ENCODE data around the gene CHDH.

Gene CHDH

DNA sequence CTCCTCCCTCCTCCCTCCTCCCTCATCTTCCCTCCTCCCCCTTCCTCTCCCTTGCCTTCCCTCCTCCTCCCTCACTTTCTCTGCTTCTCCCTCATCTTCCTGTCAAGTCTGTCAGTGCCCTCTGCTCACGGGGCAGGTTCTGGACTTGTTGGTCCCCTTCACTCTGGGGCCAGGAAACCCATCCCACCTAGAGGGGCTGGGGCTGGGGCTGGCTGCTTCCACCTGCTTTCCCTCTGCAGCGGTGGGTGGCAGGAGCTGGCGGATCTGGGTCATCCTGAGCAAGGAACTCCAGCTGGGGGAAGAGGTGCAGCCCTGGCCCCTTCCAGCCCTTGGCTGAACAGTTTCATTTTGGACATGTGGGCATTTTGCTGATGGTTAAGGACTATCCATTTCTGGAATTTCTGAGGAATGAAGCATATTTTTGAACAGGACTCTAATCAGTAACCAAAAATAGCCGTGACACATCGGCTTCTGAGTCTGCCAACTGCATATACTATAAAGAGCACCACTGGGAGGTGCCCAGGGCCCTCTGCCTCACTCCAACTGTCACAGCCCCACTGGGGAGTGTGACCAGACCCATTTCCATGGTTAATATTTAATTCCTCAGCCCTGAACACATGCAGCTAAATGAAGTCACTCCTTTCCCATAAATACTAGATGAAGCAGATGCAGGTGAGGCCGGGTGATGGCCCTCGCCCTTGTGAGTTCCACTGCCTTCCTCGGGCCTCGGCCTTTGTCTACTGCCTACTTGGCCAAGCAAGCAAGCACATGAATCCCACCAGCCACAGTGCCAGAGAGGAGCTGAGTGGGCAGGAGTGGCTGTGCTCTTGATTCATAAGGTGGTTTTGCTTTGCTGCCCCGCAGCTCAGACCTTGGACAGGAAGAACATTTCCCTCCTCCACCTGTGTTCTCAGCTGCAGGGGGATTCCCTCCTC is 39.8 kb downstream of the CHDH start:
- DNase-seq: no peak

DNA sequence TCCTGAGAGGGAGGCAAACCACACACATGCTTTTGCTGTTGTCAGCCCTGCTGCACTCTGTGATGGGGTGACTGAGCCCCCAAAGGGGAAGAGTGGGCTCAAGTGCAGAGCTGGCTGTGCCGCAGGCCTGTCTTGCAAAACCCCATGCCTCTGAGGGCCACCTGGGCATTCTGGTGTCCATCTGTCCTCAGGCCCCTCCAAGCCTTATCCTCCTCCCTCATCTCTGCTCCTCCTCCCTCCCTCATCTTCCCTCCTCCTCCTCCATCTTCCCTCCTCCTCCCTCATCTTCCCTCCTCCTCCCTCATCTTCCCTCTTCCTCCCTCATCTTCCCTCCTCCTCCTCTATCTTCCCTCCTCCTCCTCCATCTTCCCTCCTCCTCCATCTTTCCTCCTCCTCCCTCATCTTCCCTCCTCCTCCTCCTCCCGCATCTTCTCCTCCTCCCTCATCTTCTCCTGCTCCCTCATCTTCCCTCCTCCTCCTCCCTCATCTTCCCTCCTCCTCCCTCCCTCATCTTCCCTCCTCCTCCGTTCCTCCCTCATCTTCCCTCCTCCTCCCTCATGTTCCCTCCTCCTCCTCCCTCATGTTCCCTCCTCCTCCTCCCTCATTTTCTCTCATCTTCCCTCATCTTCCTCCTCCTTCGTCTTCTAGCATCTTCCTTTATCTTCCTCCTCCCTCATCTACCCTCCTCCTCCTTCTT is 40.6 kb downstream of the CHDH start:
- DNase-seq: no peak

DNA sequence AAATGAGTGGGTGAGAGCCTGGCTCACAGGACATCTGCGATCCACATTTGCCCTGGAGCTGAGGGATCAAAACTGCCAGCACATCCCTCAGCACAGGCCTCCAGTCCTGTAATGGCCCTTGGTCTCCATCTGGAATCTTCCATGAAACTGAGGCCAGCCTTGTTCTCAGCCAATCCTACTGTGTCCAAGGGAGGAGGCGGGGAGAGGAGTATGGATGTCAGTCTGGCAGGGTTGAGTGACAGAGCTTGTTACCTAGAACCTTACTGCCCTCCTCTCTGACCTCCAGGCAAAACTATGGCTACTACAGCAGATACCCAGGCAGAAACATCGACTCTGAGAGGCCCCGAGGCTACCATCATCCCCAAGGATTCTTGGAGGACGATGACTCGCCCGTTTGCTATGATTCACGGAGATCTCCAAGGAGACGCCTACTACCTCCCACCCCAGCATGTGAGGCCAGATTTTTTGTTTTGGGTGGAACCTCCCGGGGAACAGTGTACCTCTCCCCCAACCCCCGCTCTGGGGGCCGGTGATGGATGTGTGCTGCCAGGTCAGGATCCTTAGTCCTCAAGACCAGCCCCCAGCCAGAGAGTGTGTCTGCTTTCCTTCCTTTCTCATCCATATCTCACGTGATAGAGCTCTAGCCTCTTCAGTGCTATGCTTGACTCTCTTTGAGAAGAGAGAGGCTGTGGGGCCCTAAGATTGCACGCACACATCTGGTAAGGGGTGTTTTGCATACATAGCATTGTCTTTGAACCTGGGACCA is 41.3 kb downstream of the CHDH start:
- DNase-seq: no peak

DNA sequence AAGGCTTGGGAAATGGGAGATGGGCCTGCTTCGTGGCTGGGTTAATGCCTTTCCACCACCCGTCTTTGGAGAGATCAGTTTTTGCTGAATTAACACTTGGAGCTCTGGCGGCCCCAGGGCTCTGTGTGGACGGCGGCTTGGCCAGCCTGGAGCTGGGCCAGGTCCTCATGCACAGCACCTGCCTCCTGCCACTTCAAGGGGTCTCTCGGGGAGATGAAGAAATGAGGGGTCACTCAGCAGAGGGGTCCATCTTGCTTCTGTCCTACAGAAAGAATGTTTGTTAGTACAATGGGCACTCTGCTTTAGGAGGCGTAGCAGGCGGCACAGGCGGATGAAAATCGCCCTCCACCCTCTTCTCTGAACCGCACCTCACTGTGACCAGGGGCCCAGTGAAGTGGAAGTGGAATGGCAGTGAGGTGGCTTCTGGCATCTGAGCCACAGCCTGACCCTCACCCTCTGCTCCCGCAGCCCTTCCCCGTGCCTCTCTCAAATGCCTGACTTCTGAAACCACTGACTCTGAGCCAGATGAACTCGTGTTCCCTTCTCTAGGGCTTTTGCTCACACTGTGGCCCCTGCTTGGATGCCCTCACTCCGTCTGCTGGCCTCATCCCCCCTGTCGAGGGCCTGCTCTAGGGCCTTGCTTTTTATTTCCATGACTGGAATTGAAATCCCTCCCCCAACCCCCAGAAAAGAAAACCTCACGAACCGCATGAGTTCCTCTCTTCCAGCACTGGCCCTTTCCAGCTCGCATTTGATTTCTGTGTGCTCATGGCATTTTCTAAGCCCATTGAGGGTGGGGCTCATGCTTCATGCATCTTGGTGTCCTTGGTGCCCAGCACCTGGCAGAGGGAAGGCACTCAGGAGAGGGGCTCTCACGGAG is 42.2 kb downstream of the CHDH start:
- DNase-seq: no peak

DNA sequence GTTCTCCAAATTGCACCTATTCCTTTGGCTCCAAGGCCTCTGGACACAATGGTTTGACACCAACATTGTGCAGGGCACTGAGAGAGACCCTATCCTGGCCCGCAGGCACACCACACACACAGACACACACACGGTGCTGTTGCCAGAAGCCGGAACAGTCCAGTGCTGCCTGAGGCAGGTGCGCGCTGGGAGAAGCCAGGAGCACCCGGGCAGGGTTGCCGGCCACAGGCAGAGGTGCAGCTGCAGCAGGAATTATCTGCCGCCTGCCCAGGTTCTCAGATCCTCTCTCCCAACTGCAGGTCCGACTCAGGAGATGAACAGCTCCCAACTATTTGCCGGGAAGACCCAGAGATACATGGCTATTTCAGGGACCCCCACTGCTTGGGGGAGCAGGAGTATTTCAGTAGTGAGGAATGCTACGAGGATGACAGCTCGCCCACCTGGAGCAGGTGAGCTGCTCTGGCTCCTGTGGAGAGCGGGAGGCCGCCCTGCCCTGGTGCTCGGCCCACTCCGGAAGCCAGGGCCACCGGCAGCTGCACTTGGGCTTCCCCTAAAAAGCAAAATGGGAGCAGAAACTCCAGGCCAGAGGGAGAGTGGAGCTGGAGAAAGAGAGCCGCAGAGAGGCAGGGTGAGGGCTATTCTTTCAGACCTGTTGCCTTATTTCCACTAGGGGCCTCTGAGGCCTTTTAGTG is 42.9 kb downstream of the CHDH start:
- no peak for DNase-seq

DNA sequence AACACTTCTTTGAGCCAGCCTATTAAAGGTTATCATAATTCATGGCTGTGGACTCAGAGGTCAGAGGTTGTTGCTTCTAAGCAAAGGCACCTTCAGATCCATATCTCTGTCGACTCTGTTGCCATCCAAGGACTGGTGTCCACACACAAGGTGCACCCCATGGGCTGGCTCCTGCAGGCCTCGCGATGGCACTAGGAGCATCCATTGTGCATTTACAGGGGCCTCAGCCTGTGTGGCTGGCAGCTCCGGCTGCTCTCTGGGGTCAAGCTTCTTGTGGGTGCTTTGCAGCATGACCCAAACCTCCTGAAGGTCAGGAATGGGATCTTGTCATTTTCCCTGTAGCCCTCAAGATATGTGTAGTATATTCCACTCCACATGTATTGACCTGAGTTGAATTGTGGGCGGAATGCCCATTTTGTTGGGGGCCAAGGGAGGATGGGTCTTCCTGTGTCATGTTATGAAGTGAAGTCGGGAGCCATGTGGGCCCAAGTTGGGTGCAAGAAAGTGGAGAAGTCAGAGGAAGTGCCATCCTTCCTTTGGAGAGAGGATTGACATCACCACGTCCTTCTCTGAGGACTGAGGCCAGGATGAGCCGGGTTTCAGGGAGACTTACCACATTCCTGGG is 43.9 kb downstream of the CHDH start:
- no peak for DNase-seq

DNA sequence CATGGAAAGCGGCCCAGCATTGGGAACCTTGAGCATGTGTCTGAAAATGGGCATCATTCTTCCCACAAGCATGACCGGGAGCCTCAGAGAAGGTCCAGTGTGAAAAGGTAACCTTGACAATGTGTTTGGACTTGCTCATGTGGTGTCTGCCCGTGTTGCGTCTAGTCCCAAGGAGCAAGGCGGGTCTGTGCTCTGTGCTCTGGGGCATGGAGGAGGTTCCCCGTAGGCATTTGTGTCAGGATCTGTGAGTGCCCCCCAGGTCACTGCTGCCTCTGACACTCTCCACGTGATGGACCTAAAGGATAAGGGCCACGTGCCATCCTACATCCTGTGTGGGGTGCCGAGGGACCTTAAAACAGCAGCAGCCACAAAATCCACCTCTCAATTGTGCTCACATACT is 44.9 kb downstream of the CHDH start:
- DNase-seq: no peak

DNA sequence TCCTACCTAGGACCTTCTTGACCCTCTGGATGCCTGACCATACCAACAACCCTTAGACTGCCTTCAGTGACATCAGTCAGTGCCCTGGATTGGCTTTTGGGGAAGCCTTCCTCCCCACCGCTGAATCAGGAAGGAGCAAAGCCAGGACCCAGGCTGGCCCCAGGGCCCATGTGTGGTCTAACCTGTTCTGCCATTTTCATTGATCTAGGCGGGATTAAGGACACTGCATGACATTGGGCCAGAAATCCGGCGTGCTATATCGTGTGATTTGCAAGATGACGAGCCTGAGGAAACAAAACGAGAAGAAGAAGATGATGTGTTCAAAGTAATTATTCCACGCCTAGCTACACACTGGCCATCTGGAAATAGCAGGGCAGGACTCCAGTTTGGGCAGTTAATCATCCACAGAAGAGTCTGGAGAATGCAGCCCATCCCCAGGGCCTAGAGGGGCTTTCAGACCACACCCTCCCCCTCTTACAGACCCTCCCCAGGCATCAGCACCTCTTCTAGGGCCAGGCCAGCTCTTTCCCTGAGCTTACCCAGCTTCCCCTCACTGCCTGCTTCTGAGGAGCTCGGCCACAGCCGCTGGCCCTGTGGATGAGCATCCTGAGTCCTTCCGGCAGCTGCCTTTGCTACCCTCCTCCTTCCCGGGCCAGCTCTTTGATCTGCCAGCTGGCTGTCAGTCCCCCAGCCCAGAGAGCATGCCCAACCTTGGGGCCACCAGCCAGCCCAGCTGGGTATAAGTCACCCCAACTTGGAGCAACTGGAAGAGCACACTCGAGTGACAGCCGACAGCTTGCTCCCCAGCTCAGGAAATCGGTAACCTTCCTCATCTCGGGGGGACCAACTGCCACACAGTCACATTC is 45.9 kb downstream of the CHDH start:
- DNase-seq: no peak

DNA sequence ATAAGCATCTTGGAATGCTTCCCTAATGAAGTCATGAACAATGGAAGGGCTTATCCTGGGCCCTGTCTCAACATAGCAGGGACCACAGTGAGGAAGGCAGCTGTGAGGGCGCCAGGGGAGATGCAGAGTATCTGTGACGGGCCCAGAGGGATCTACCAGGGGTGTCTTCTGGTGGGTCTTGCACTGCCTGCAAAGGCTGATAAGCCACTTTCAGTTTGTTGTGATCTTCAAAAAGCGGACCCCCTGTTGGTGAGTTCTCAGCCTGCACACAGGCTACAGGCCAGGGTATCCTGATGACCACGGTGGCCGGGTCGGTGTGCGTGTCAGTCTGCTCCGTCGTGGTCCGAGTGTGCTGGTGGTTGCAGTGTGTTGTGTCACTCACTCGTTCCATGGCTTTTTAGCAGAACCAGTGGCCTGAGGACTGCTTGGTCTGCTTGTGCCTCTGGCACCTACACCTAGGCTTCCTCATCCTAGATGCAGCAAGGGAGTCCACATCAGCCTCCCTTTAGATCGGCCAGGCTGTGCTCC is 46.8 kb downstream of the CHDH start:
- DNase-seq: no peak

DNA sequence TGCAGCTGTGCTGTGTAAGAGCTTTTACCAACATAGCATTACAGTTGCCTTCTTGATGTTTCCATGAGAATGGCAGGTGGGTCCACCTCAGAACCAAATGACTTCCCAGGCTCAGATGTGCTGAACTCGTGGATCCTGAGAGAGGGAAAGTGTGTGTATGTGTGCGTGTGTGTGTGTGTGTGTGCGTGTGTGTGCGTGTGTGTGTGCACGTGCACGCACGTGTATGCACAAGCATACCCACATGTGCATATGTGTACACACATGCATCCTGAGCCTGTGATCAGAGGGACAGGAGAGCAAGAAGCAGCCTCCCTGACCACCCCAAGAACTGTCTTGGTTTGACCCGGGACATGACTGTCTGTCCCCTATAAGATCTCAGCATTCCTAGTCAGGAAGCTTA is 48.1 kb downstream of the CHDH start:
- DNase-seq: no peak

DNA sequence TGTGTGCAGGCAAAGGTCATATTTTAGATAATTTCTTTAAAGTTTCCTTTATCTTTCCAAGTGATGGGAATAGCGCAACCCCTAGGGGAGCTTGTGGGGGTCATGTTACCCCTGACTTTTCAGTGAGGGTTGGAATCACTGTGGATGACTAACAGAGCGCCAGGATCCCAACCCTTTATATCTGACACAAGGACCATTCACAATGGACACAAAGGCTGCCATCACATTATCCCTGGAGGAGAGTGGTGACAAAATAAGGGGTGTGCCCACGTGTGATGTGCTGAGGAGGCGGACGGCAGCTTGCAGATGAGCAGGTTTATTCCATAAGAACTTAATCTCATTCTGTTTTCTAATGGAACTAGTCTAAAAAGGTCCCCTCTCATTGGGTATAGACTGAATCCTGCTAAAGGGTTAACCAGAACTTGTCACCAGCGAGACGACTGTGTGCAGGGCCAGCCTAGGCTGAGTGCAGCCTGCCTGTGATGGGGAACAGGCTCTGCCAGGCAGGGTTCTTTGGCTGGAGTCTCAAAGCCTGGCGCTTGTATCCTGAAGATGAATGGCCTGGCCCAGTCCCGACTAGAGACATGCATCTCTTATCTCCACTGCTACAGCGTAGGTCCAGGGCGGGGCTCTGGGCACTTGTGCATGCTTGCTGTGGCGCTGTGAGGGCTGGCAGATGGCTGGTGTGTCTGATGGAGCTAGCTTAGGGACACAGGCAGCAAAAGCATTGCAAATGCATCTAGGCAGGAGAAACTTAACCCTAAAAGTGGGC is 50.2 kb downstream of the CHDH start:
- no peak for DNase-seq

DNA sequence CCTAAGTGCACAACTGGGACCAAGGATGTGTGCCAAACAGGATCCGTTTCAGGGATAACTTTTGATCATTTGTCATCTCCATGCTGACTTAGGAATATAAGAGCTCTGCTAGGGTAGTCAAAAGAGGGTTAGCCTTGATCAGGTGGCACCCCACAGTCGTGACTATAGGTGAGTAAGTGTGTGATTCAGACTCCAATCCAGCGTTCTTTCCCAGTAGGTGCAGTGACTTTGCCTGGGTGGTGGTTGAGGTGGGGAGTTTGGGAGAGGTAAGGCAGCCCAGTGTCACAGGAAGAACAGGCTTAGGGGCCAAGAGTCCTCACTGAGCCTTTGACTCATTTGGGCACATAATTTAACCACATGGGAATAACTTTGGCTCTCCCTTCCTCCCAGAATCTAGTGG is 51.0 kb downstream of the CHDH start:
- DNase-seq: no peak

DNA sequence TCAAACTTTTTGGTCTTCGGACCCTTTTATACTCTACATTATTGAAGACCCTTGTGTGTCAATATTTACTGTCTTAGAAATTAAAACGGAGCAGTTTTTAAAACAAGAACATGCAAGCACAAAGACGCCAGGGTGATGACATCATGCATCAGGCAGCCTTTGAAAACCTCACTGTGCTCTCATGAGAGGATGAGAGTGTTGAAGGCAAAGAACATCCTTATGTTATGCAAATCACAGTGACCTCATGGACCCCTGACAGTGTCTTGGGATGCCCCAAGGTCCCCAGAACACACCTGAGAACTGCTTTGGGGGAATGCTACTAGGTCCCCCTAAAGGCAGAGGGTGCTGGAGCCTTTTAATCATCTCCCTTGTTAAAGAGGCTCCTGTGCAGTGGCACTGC is 51.6 kb downstream of the CHDH start:
- no peak for DNase-seq

DNA sequence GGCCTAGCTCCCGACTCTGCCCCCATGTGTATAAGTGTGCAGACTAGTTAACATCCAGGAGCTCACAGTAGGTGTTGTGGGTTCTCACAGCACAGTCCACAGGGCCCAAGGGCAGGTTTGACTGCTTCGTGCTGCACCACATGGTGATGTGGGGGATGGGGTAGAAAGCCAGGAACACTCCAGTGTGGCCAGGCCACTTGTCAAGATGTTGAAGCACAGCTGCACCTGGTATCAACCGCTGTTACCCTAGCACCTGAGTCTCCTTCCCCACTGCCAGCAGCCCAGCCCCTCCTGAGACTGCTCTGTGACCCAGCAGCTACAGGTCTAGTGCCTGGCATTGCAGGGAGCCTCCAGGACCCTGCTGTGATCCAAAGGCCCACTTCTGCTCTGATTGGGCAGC is 53.4 kb downstream of the CHDH start:
- DNase-seq: no peak

DNA sequence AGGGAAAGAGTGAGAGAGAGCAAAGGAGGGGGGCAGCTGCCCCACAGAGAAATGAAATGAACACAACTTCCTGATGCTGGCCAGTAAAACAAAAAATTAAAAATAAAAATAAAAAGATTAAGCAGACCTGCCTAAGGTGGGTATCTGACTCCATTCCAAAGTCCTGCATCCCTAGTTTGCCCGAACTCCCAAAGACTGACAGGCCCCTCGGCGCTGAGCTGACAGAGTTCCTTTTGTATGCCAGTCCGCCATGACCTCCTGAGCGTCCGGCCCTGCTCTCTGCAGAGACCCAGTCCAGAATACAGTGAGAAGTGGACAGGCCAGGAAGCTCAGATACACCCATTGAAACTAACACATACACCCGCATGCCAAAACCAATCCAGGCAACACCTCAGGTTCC is 54.9 kb downstream of the CHDH start:
- no peak for DNase-seq

DNA sequence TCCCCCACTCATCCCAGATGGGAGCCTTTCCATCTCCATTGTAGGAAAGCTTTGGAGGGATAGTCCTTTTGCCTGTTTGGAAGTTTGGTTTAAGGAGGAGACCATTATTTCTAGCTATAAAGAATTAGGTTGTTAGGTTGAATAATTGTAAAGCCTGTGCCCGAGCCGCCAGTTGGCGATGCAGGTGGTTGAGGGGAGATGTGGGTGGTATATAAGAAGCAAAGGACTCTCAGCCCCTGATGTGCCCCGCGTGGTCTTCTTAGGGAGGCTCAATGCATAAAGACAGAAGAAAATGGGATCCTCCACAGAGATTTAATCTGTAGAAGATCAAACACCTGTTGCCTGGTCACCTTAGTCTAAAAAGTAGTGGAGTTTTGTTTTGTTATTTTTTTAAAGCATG is 55.7 kb downstream of the CHDH start:
- DNase-seq: no peak

DNA sequence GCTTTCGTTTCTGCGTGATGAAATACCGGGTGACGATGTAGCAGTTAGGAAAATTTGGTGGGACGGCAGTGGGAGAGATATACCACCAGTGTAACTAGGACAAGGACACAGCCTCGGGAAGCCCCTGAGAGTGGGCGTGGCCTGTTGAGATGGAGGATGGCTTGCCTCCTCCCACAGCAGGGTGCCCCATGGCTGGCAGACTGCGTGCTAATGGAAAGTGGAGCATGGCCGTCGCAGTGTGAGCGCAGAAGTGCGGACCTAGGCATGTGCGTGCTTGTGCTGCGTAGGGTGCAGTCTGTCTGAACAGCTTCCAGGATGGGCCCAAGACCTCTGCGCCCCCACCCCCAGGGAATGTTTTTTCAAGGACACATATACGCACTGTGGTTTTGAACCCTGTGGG is 56.8 kb downstream of the CHDH start:
- no peak for DNase-seq

DNA sequence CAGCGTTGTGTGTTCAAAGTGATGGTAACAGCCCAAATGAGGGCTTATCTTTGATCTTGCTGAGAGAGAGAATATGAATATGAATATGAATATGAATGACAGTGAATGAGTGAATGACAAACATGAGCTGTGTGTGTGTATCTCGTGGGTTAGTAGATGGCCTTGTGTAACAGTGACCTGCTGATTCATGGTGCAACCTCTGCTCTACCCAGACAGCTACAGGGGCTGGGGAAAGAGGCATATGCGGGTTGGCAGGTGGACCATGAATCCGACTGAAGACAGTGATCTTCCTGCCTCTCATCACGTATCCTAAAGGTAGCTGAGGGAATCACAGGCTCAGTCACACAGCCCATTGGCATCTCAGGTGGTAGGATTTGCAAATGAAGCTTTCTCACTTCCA is 58.2 kb downstream of the CHDH start:
- DNase-seq: no peak

DNA sequence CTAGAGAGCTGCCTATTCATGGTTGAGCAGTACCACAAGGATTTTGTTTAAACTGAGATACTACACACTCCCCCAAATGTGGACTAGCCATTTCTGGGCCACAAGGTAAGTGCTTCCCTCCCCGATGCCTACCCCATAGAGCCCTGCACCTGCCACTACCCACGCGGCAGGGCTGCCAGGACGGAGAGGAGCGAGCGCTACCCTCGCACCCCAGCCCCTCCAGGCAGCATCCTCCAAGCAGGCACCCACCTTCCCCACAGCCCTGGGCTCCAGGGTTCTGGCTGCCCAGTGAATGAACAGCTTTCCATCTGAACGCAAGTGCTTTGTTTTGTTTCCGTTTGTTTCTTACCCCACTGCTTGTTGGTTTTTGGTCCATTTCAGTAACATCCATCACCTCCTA is 59.2 kb downstream of the CHDH start:
- no peak for DNase-seq
